Erythroblast (primary cell): Measurements from ENCODE around the gene CEP192.

ENCODE experiments used
- GATA1 ChIP-seq: IDR thresholded peaks from 2 replicates; pipeline ENCODE4 v1.6.1; 2011; ENCODE audit warnings: low read depth, mild to moderate bottlenecking, control low read depth, low read length, moderate library complexity
- POLR2A ChIP-seq: IDR thresholded peaks from 2 replicates; pipeline ENCODE4 v1.6.1; 2011; ENCODE audit warnings: mild to moderate bottlenecking, low read length

DNA sequence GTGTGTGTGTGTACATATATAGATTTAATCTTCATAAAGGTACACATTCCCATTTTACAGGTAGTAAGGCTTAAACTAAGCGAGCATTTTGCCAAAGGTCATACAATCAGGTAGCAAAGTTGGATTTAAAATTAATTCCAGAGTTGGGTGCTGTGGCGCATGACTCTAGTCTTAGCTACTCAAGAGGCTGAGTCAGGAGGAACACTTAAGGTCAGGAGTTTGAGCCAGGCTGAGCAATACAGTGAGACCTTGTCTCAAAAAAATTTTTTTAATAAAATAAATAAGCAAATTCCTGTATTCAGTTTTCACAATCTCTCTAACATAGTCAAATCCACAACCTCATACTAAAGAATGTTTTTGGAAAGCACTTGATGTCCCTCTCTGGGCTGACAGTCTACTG is 115.9 kb downstream of the CEP192 start:
- TF ChIP-seq POLR2A (no peak), GATA1 (no peak)
